Stimulated activated memory B cell treated with anti-CD40 and anti-IgM and Interleukin-4, amounts not matched to agents 10 μg/mL and 1 μg/mL and 100 μg/mL, for 72 hours (primary cell): ENCODE results near the gene HNF1A.
"Not testable (repeated sequence)": the region's sequence is repeated elsewhere in the genome, so short reads cannot be mapped to it uniquely, and the experiment has no call there.

Source experiments
- ATAC-seq: fragments of 150-1000 bp; cut with Tn5 transposase; 2 replicates; pipeline ENCODE4 v1.10.0; 2021
- H3K27ac Mint-ChIP-seq: one replicate; pipeline ENCODE4 v1.8.0; 2022; ENCODE audit warnings: mild to moderate bottlenecking, mixed read lengths
- H3K27me3 Mint-ChIP-seq: one replicate; pipeline ENCODE4 v1.8.0; 2022; ENCODE audit warnings: mixed read lengths
- H3K36me3 Mint-ChIP-seq: one replicate; pipeline ENCODE4 v1.8.0; 2022; ENCODE audit warnings: mixed read lengths
- H3K4me1 Mint-ChIP-seq: one replicate; pipeline ENCODE4 v1.8.0; 2022; ENCODE audit warnings: mixed read lengths
- H3K4me3 Mint-ChIP-seq: one replicate; pipeline ENCODE4 v1.8.0; 2022; ENCODE audit warnings: mild to moderate bottlenecking, moderate library complexity, mixed read lengths
- H3K9me3 Mint-ChIP-seq: one replicate; pipeline ENCODE4 v1.8.0; 2022; ENCODE audit warnings: mixed read lengths

Gene HNF1A

DNA sequence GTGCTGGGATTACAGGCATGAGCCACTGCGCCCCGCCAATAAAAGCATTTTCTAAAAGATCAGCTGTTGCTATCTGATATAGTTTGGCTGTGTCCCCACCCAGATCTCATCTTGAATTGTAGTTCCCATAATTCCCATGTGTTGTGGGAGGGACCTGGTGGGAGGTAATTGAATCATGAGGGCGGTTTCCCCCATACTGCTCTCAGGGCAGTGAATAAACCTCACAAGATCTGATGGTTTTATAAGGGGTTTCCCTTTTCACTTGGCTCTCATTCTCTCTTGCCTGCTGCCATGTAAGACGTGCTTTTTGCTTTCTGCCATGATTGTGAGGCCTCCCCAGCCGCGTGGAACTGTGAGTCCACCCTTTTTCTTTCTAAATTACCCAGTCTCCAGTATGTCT is 32.8 kb upstream of the HNF1A start:
- H3K27me3 Mint-ChIP-seq, H3K27ac Mint-ChIP-seq, ATAC-seq, H3K36me3 Mint-ChIP-seq, H3K9me3 Mint-ChIP-seq, H3K4me1 Mint-ChIP-seq, H3K4me3 Mint-ChIP-seq: not testable (repeated sequence)

DNA sequence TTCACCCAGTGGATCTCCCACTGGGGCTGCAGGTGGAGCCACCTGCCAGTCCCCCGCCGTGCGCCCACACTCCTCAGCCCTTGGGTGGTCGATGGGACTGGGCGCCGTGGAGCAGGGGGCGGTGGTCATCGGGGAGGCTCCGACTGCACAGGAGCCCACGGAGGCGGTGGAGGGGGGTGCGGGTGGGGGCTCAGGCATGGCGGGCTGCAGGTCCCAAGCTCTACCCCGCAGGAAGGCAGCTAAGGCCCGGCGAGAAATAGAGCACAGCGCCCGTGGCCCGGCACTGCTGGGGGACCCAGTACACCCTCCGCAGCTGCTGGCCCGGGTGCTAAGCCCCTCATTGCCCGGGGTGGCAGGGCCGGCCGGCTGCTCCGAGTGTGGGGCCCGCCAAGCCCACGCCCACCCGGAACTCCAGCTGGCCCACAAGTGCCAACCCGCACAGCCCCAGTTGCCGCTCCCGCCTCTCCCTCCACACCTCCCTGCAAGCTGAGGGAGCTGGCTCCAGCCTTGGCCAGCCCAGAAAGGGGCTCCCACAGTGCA is 28.0 kb upstream of the HNF1A start:
- not testable (repeated sequence) for H3K4me3 Mint-ChIP-seq, H3K4me1 Mint-ChIP-seq, ATAC-seq, H3K9me3 Mint-ChIP-seq, H3K27me3 Mint-ChIP-seq, H3K36me3 Mint-ChIP-seq, H3K27ac Mint-ChIP-seq

- Mint-ChIP-seq H3K27me3 (no peaks in the 10 kb centered on the region), H3K36me3 (no peaks in the 10 kb centered on the region), H3K9me3 (peaks cover under 1% of the 10 kb centered on the region), H3K4me3 (no peak overlapping the region), H3K4me1 (no peaks in the 10 kb centered on the region), H3K27ac (no peak overlapping the region)
- ATAC-seq = no peak
Observed at GRCh38 chr12:120950807-120951206, 27.5 kb upstream of the HNF1A start.

DNA sequence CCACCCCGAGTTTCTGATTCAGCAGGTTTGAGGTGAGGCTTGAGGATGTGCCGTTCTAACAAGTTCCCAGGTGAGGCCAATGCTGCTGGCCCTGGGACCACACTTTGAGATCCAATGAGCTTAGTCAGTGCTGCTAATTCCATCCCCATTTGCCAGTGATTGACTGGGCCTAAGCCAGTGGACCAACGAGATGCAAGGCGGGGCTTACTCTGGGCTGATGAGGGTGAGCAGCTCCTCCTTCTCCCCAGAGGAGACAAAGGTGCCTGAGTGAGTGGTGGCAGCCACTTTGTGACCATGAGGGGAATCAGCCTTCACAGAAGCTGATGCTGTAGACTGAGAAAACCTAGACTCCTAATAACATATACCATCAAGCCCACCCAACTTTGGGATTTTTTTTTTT is 23.1 kb upstream of the HNF1A start:
- H3K27me3 Mint-ChIP-seq = no peaks in the 10 kb centered on the region
- no peaks in the 10 kb centered on the region for H3K36me3 Mint-ChIP-seq
- ATAC-seq = no peak

DNA sequence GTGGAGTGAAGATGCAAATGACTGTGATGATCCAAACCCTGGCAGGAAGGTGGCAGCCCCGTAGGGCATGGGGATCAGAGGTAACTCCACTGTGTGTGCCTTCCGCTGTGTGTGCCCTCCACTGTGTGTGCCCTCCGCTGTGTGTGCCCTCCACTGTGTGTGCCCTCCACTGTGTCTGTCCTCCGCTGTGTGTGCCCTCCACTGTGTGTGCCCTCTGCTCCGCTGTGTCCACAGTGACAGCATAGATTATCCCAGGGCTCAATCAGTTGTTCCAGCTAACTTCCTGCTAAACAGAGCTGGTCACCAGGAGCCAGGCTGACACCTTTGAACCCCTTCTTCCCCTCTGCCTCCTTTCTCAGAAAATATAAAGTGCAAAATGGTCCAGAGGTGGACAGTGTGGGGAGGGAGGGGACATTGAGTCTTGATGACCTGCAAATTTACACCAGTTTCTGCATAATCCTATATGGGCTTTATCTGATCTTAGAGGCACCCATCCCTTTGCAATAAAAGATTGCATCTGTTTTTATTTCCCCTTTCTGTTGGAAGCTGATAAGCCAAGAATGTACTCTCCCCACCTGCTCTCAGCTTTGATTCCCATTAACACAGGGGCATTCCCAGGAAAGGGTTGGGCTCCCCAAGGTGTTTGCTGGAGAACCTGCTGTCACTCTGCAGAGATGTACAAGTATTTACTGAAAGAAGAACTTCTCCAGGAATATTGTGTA is 21.6 kb upstream of the HNF1A start:
- Mint-ChIP-seq H3K4me3 (no peak overlapping the region), H3K27me3 (no peaks in the 10 kb centered on the region), H3K9me3 (no peaks in the 10 kb centered on the region), H3K36me3 (no peaks in the 10 kb centered on the region), H3K27ac (peak overlapping the region; percentile 26), H3K4me1 (peaks cover 15% of the 10 kb centered on the region)
- no peak for ATAC-seq

More for the DNA sequence above, 23.1 kb upstream of the HNF1A start:
- Mint-ChIP-seq H3K9me3 (no peaks in the 10 kb centered on the region), H3K4me1 (peaks cover 8% of the 10 kb centered on the region), H3K27ac (no peak overlapping the region), H3K4me3 (no peak overlapping the region)

- no peaks in the 10 kb centered on the region for H3K27me3 Mint-ChIP-seq
- ATAC-seq = no peak
- no peaks in the 10 kb centered on the region for H3K9me3 Mint-ChIP-seq
- H3K4me1 Mint-ChIP-seq = peaks cover 15% of the 10 kb centered on the region
- peak overlapping the region; percentile 55 for H3K4me3 Mint-ChIP-seq
- H3K27ac Mint-ChIP-seq = peak overlapping the region; percentile 85
- H3K36me3 Mint-ChIP-seq = no peaks in the 10 kb centered on the region
Observed at GRCh38 chr12:120959111-120959878, 19.0 kb upstream of the HNF1A start.

GRCh38 chr12:120960657-120961056 is 17.7 kb upstream of the HNF1A start:
- peak; percentile 80 for ATAC-seq
- peaks cover 15% of the 10 kb centered on the region for H3K4me1 Mint-ChIP-seq
- H3K4me3 Mint-ChIP-seq = no peak overlapping the region
- peaks cover 10% of the 10 kb centered on the region for H3K27me3 Mint-ChIP-seq
- peak overlapping the region; percentile 85 for H3K27ac Mint-ChIP-seq
- H3K36me3 Mint-ChIP-seq = no peaks in the 10 kb centered on the region
- no peaks in the 10 kb centered on the region for H3K9me3 Mint-ChIP-seq

DNA sequence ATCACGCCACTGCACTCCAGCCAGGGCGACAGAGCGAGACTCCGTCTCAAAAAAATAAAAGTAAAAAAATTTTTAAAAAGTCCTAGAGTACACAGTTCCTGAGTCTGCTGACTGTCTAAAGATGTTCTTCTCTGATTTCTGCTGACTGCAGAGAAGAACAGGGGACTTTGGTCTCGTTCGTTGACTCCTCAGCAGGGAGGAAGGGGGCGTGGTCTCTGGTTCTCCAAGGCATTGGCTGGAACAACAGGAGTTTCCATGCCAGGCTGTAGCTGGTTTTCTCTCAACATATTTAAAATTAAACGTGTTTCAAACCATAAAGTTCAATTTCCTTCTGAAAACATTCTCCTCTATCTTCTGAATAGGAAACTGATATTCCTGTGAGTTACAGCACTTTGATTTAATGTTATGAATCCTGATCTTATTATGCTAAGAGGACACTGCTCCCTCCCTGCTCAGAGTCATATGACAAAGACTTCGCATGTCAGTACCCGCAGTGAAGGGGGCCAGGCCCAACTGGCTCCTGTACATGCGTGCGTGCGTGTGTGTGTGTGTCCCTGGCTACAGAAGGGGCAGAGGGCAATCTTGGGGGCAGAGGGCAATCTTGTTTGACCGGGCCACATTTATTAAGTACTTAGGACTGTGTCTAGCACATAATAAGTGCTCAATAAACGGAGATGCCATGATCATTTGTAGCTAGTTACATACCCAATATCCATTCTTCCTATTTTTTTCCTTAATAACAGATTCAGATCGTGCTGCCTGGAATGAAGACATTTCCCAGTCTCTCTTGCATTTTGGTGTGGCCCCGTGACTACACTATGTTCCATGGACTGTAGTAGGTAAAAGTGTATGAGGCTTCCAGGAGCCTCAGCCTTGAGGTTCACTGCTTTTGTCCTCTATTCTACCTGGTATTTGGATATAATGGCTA is 16.5 kb upstream of the HNF1A start:
- no peaks in the 10 kb centered on the region for H3K9me3 Mint-ChIP-seq
- ATAC-seq = no peak
- H3K27me3 Mint-ChIP-seq = peaks cover 15% of the 10 kb centered on the region

DNA sequence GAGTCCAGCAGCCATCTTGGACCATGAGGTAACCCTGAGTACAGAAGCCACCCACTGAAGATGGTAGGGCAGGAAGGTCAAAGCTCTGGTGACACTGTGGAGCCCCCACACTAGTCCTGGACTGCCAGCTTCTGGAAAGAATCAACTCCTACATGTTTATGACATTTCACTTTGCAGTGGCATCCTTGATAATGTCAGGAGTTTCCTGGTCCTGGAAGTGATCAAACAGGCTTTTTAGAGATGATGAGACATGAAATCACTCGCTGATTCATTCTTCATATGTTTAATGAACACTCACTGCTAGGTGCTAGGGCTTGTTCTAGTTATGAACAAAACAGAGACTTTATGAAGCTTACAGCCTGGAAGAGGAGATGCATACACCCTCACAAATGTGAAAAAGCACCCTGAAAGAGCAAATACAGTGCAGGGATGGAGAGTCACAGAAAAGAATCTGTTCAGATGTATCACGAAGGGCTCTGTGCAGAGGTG is 15.8 kb upstream of the HNF1A start:
- ATAC-seq = no peak
- Mint-ChIP-seq H3K27ac (no peak overlapping the region), H3K4me1 (peaks cover 15% of the 10 kb centered on the region), H3K4me3 (no peak overlapping the region), H3K36me3 (no peaks in the 10 kb centered on the region), H3K27me3 (peaks cover 21% of the 10 kb centered on the region), H3K9me3 (no peaks in the 10 kb centered on the region)

More for the DNA sequence above, 16.5 kb upstream of the HNF1A start:
- Mint-ChIP-seq H3K36me3 (no peaks in the 10 kb centered on the region), H3K27ac (no peak overlapping the region), H3K4me1 (peaks cover 15% of the 10 kb centered on the region), H3K4me3 (no peak overlapping the region)

GRCh38 chr12:120964298-120964697 is 14.0 kb upstream of the HNF1A start:
- Mint-ChIP-seq H3K4me1 (peaks cover 15% of the 10 kb centered on the region), H3K4me3 (no peak overlapping the region), H3K9me3 (no peaks in the 10 kb centered on the region), H3K27me3 (peaks cover 23% of the 10 kb centered on the region), H3K36me3 (no peaks in the 10 kb centered on the region), H3K27ac (no peak overlapping the region)
- ATAC-seq = no peak

GRCh38 chr12:120965534-120966091 is 12.7 kb upstream of the HNF1A start:
- H3K27me3 Mint-ChIP-seq = peaks cover 23% of the 10 kb centered on the region
- no peaks in the 10 kb centered on the region for H3K9me3 Mint-ChIP-seq
- no peak for ATAC-seq
- H3K36me3 Mint-ChIP-seq = no peaks in the 10 kb centered on the region
- H3K27ac Mint-ChIP-seq = no peak overlapping the region
- peaks cover 3% of the 10 kb centered on the region for H3K4me1 Mint-ChIP-seq
- H3K4me3 Mint-ChIP-seq = no peak overlapping the region

DNA sequence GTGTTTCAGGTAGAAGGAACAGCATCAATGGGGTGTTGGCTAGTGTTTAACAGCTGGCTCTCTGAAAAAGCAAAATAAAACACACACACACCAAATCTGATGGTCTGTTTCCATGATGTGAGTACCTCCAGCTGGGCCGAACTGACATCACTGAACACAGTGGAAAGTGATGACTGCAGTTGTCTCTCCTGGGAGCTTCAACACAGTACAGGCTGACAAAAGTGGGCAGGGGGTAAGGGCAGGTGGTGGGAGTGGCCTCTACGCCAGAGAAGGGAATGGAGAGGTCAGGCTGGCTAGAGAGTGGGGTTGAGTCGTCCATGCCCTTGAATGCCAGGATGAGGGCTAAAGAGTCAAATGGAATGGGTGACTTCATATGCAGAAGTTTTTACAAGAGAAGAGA is 8.0 kb upstream of the HNF1A start:
- no peak overlapping the region for H3K27ac Mint-ChIP-seq
- no peak overlapping the region for H3K4me3 Mint-ChIP-seq
- H3K4me1 Mint-ChIP-seq = peaks cover 9% of the 10 kb centered on the region
- H3K36me3 Mint-ChIP-seq = no peaks in the 10 kb centered on the region
- no peaks in the 10 kb centered on the region for H3K9me3 Mint-ChIP-seq
- ATAC-seq = no peak
- peaks cover 16% of the 10 kb centered on the region for H3K27me3 Mint-ChIP-seq

- H3K27me3 Mint-ChIP-seq = peaks cover 9% of the 10 kb centered on the region
- H3K9me3 Mint-ChIP-seq = no peaks in the 10 kb centered on the region
- no peaks in the 10 kb centered on the region for H3K36me3 Mint-ChIP-seq
- peaks cover 9% of the 10 kb centered on the region for H3K4me1 Mint-ChIP-seq
- no peak overlapping the region for H3K27ac Mint-ChIP-seq
- no peak overlapping the region for H3K4me3 Mint-ChIP-seq
- peak; percentile 75 for ATAC-seq
Observed at GRCh38 chr12:120971299-120972180, 6.8 kb upstream of the HNF1A start.
